Prostate gland (tissue), 2 donors: Measurements from ENCODE around the gene YJU2. TPM values are rescaled to one million over a fixed set of nuclear protein-coding genes. Genes with fewer than 3 reads are reported as not detected.
A peak's percentile ranks its signal among the peaks of the same experiment; 100 is the strongest.
"Not testable (repeated sequence)": the region's sequence is repeated elsewhere in the genome, so short reads cannot be mapped to it uniquely, and the experiment has no call there.

Experiments
- DNase-seq: peaks from one replicate; pipeline ENCODE4 v3.0.0-alpha.2; 2019; ENCODE audit warnings: low spot score
- H3K27ac ChIP-seq, 2 donors: fragments of 200-600 bp; sonication (generic); 2 replicates each; pipeline ENCODE4 v1.5.1; 2017 to 2019
- H3K27me3 ChIP-seq: fragments of 200-600 bp; sonication (generic); replicated peaks from 2 replicates; pipeline ENCODE4 v1.5.1; 2019; ENCODE audit not compliant: insufficient read depth
- H3K36me3 ChIP-seq, 2 donors: fragments of 200-600 bp; sonication (generic); 1 replicate in 1 of 2; 2 replicates in 1 of 2; pipeline versions ENCODE4 v1.5.1 to v1.8.1; 2017 to 2019
- H3K4me1 ChIP-seq: fragments of 200-600 bp; sonication (generic); replicated peaks from 2 replicates; pipeline ENCODE4 v1.5.1; 2019
- H3K4me3 ChIP-seq, 2 donors: fragments of 200-600 bp; sonication (generic); 2 replicates each; pipeline ENCODE4 v1.5.1; 2017 to 2019
- H3K9me3 ChIP-seq: fragments of 200-600 bp; sonication (generic); 2 replicates; pipeline ENCODE4 v1.5.1; 2017
- CTCF ChIP-seq, 4 experiments: fragments of 200-600 bp in 2 of 4; fragments of 450-650 bp in 2 of 4; sonication (generic) in 2 of 4; IDR thresholded peaks; 1 replicate in 3 of 4; 2 replicates in 1 of 4; pipeline ENCODE4 v1.5.1; 2016 to 2019; ENCODE audit warnings: antibody characterized with exemption in 4 of 4, mild to moderate bottlenecking in 2 of 4, moderate library complexity in 2 of 4
- POLR2A ChIP-seq: fragments of 450-650 bp; IDR thresholded peaks from one replicate; pipeline ENCODE4 v1.6.1; 2016; ENCODE audit warnings: antibody characterized with exemption, mild to moderate bottlenecking
- POLR2AphosphoS5 ChIP-seq: sonication (generic); formaldehyde crosslinking; IDR thresholded peaks from one replicate; pipeline ENCODE4 v1.6.1; 2017; ENCODE audit warnings: antibody characterized with exemption
- WGBS: methylation state at CpG from one replicate; pipeline ENCODE4 v1.1.5; 2018; 5-methylcytosine and 5-hydroxymethylcytosine counted together
- intact Hi-C: fragments of 100-400 bp; cut with DNase I; formaldehyde crosslinking; loops from one replicate; pipeline ENCODE4 v1.14.2; 2022
- total RNA-seq, 2 donors: library from RNA; depleted of rRNA; stranded (reverse); fragments of >200 nt; gene quantifications; one replicate each; pipeline ENCODE4 v1.1.0, GENCODE V29; 2016

YJU2 gene
- total RNA-seq, 2 donors from 2014 or later = 30.3 to 45.9 TPM

GRCh38 chr19:4267901-4268815, 21.3 kb downstream of the YJU2 start:
- no peak overlapping the region for H3K4me3 ChIP-seq
- no peaks in the 10 kb centered on the region for H3K9me3 ChIP-seq
- no peak for DNase-seq
- peak overlapping the region in 1 of 2 donors; percentile 58 for H3K27ac ChIP-seq
- TF ChIP-seq POLR2AphosphoS5 = no peak
- no peak for TF ChIP-seq CTCF (IDR thresholded peaks at IDR 0.05)
- TF ChIP-seq POLR2A = no peak
- no peaks in the 10 kb centered on the region for H3K4me1 ChIP-seq
- peaks cover 0 to 7% of the 10 kb centered on the region in 2 donors for H3K36me3 ChIP-seq
- intact Hi-C loops = loop anchor here (5.0 to 10.0 kb wide), 3 partner anchors 84 to 257 kb away; partner anchors contain the start of genes CHAF1A and SH3GL1
- 88% methylated on average over 30 of the region's 30 CpGs for WGBS
- no peaks in the 10 kb centered on the region for H3K27me3 ChIP-seq

- DNase-seq = no peak
- no peaks in the 10 kb centered on the region for H3K4me1 ChIP-seq
- H3K9me3 ChIP-seq = no peaks in the 10 kb centered on the region
- H3K4me3 ChIP-seq = no peak overlapping the region
- H3K27ac ChIP-seq = no peak overlapping the region
- no peaks in the 10 kb centered on the region for H3K27me3 ChIP-seq
- peaks cover 0 to 7% of the 10 kb centered on the region in 2 donors for H3K36me3 ChIP-seq
- TF ChIP-seq CTCF (IDR thresholded peaks at IDR 0.05) = no peak
- TF ChIP-seq POLR2A = no peak
- TF ChIP-seq POLR2AphosphoS5 = no peak
- 80% methylated on average over 13 of the region's 13 CpGs for WGBS
- intact Hi-C loops = loop anchor here (5.0 to 10.0 kb wide), 3 partner anchors 83 to 256 kb away; partner anchors contain the start of genes CHAF1A and SH3GL1
These were observed 22.0 kb downstream of the YJU2 start for GRCh38 chr19:4268816-4269430.

- Histone ChIP-seq H3K27ac (no peak overlapping the region), H3K4me1 (no peaks in the 10 kb centered on the region), H3K36me3 (no peaks in the 10 kb centered on the region), H3K9me3 (no peaks in the 10 kb centered on the region), H3K27me3 (no peaks in the 10 kb centered on the region), H3K4me3 (no peak overlapping the region)
- DNase-seq = no peak
- TF ChIP-seq POLR2AphosphoS5 (no peak), CTCF (IDR thresholded peaks at IDR 0.05) (no peak), POLR2A (no peak)
- 59% methylated on average over 9 of the region's 10 CpGs for WGBS
- intact Hi-C loops = no loop called here
These were observed 26.0 kb downstream of the YJU2 start for GRCh38 chr19:4272894-4273293.

GRCh38 chr19:4274321-4274686, 27.4 kb downstream of the YJU2 start:
- H3K36me3 ChIP-seq, H3K27me3 ChIP-seq, DNase-seq, H3K9me3 ChIP-seq, H3K4me3 ChIP-seq, H3K27ac ChIP-seq, intact Hi-C loops, H3K4me1 ChIP-seq: not testable (repeated sequence)
- WGBS = 89% methylated on average over 6 of the region's 6 CpGs

- 47% methylated on average over 16 of the region's 16 CpGs for WGBS
- H3K4me3 ChIP-seq = no peak overlapping the region
- no peaks in the 10 kb centered on the region for H3K36me3 ChIP-seq
- H3K27me3 ChIP-seq = peaks cover 12% of the 10 kb centered on the region
- no peak overlapping the region for H3K27ac ChIP-seq
- no peaks in the 10 kb centered on the region for H3K4me1 ChIP-seq
- no peak for DNase-seq
- intact Hi-C loops = no loop called here
- no peak for TF ChIP-seq POLR2AphosphoS5
- no peak for TF ChIP-seq POLR2A
- TF ChIP-seq CTCF (IDR thresholded peaks at IDR 0.05) = no peak
- no peaks in the 10 kb centered on the region for H3K9me3 ChIP-seq
These were observed 30.4 kb downstream of the YJU2 start for GRCh38 chr19:4277191-4277696.
